Psoas muscle (tissue), 8 donors: Measurements from ENCODE around the gene LUZP2. TPM values are rescaled to one million over a fixed set of nuclear protein-coding genes. Genes with fewer than 3 reads are reported as not detected.

Source experiments
- ATAC-seq, 4 donors: fragments of 200-7000 bp; cut with Tn5 transposase; one replicate each; pipeline ENCODE4 v1.9.1; 2020; ENCODE audit warnings: moderate library complexity in 3 of 4, mild to moderate bottlenecking in 2 of 4
- DNase-seq, 2 donors: peaks; one replicate each; pipeline ENCODE4 v3.0.0-alpha.2; 2020
- H3K27ac ChIP-seq: fragments of 200-600 bp; one replicate; pipeline ENCODE4 v1.8.0; 2022
- H3K27me3 ChIP-seq, 3 donors: fragments of 200-600 bp in 1 of 3; one replicate each; pipeline versions ENCODE4 v1.6.1 to v1.8.0; 2013 to 2022; ENCODE audit warnings: low read length in 2 of 3, mild to moderate bottlenecking in 2 of 3, moderate library complexity in 1 of 3; ENCODE audit not compliant: insufficient read depth in 3 of 3
- H3K36me3 ChIP-seq, 2 donors: fragments of 200-600 bp in 1 of 2; one replicate each; pipeline versions ENCODE4 v1.6.1 to v1.8.0; 2013 to 2022; ENCODE audit warnings: low read depth in 1 of 2, mild to moderate bottlenecking in 1 of 2, moderate library complexity in 1 of 2; ENCODE audit not compliant: insufficient read depth in 1 of 2
- H3K4me1 ChIP-seq: fragments of 200-600 bp; one replicate; pipeline ENCODE4 v1.8.0; 2022
- H3K4me3 ChIP-seq: fragments of 200-600 bp; one replicate; pipeline ENCODE4 v1.8.0; 2022; ENCODE audit warnings: mild to moderate bottlenecking
- H3K9me3 ChIP-seq: fragments of 200-600 bp; one replicate; pipeline ENCODE4 v1.8.0; 2022
- WGBS, 3 donors: extraction: QIAGEN DNeasy Blood & Tissue Kit; methylation state at CpG; one replicate each; pipeline versions ENCODE4 v1.1.6 to v1.1.7; 2013; 5-methylcytosine and 5-hydroxymethylcytosine counted together
- intact Hi-C, 2 donors: fragments of 100-400 bp; cut with DNase I; formaldehyde crosslinking; loops; one replicate each; pipeline versions ENCODE4 v1.11.0 to v1.14.2; 2022
- polyA plus RNA-seq, 3 donors: library from polyadenylated mRNA; stranded (reverse); fragments of 200-250 nt; gene quantifications; one replicate each; pipeline ENCODE4 v1.2.3, GENCODE V29; 2013
- total RNA-seq, 4 donors: library from RNA; stranded (reverse); fragmentation: NEBNext Ultra II Directional in 2 of 4; extraction: Animal tissue kit (Norgen Biotek cat#: 25700) in 2 of 4; gene quantifications; one replicate each; pipeline versions ENCODE4 v1.2.1 to v1.2.4, GENCODE V29; 2021 to 2023
- TF ChIP-seq, protein P1 (sequence below): fragments of 200-600 bp; IDR thresholded peaks from one replicate; pipeline ENCODE4 v1.8.0; 2022; ENCODE audit warnings: antibody characterized with exemption
- donor health status: healthy with polysubstance abuse.
- donor health status: DM: no; HTN: no; CAD: no; lungs with moderate emphysema.
- donor health status: Bipolar disorder and iron deficiency.
- donor health status: healthy.
- donor health status: DM: yes; HTN: yes; CAD: no.
- donor health status: DM: no; HTN: no; CAD: no.
- donor health status: DM: no; HTN: no; CAD: no.
- donor health status: DM: yes; HTN: yes; CAD: no.

LUZP2 gene
- total and polyA plus RNA-seq, 7 donors, result 0.01 TPM; not detected in 5

DNA sequence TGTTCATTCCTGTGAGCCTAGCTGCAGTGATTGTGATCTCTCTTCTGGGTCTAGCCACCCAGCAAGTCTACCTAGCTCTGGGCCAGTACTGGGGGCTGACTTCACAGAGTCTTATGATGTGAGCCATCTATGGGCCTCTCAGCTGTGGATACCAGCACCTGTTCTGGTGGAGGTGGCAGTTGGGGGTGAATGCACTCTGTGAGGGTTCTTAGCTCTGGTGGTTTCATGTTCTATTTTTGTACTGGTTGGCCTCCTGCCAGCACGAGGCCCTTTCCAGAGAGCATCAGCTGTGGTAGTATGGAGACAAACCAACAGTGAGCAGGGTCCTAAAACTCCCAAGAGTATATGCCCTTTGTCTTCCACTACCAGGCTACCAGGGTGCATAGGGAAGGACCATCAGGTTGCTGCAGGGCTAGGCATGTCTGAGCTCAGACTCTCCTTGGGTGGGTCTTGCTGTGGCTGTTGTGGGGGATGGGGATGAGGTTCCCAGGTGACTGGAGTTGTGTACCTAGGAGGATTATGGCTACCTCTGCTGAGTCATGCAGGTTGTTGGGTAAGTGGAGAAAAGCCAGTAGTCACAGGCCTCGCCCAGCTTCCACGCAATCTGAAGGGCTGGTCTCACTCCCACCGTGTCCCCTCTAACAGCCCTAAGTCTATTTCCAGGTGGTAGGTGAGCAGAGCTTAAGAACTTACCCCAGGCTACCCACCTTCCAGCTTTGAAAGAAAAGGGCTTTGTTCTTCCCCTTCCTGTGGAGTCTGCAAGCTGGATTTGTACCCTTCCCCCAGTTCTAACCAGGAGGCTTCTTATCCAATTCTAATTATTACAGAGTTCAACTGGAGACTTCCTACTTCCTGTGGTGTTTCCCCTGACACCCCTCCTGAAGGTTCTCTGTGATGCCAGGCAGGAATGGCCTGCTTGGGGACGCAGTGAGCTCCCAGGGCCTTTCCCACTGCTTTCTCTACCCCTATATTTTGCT lies 250.7 kb downstream of the LUZP2 start:
- DNase-seq (no peak), ATAC-seq (no peak)
- H3K27me3 ChIP-seq, result no peaks in the 10 kb centered on the region
- H3K9me3 ChIP-seq, result no peaks in the 10 kb centered on the region
- WGBS, 3 donors, result 78 to 84% (median 79%) methylated on average over 5 of the region's 5 CpGs
- H3K4me1 ChIP-seq, result no peaks in the 10 kb centered on the region
- intact Hi-C loops, result no loop called here
- no peak overlapping the region for H3K4me3 ChIP-seq
- no peaks in the 10 kb centered on the region for H3K36me3 ChIP-seq
- no peak overlapping the region for H3K27ac ChIP-seq
- TF ChIP-seq, protein P1, sequence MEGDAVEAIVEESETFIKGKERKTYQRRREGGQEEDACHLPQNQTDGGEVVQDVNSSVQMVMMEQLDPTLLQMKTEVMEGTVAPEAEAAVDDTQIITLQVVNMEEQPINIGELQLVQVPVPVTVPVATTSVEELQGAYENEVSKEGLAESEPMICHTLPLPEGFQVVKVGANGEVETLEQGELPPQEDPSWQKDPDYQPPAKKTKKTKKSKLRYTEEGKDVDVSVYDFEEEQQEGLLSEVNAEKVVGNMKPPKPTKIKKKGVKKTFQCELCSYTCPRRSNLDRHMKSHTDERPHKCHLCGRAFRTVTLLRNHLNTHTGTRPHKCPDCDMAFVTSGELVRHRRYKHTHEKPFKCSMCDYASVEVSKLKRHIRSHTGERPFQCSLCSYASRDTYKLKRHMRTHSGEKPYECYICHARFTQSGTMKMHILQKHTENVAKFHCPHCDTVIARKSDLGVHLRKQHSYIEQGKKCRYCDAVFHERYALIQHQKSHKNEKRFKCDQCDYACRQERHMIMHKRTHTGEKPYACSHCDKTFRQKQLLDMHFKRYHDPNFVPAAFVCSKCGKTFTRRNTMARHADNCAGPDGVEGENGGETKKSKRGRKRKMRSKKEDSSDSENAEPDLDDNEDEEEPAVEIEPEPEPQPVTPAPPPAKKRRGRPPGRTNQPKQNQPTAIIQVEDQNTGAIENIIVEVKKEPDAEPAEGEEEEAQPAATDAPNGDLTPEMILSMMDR, result no peak

DNA sequence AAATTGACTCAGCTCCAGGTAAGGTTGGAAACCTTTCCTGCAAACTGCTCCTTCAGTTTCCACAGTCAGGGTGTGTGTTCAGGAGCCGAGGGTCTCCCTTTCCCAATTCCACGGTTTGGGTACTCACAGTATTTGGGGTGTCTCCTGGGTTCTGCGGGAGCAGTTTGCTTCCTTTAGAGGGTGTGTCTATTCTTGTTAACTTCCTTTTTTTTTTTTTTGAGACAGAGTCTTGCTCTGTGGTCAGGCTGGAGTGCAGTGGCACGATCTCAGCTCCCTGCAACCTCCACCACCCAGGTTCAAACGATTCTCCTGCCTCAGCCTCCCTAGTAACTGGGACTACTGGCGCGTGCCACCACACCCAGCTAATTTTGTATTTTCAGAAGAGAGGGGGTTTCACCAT lies 251.4 kb downstream of the LUZP2 start:
- ATAC-seq, result no peak
- TF ChIP-seq, protein P1, result no peak
- Histone ChIP-seq H3K27ac (no peak overlapping the region), H3K4me3 (no peak overlapping the region), H3K36me3 (no peaks in the 10 kb centered on the region), H3K4me1 (no peaks in the 10 kb centered on the region), H3K9me3 (no peaks in the 10 kb centered on the region), H3K27me3 (no peaks in the 10 kb centered on the region)
- WGBS, 3 donors, result 68 to 90% (median 80%) methylated on average over 7 of the region's 7 CpGs
- intact Hi-C loops, result no loop called here
- DNase-seq, result no peak

DNA sequence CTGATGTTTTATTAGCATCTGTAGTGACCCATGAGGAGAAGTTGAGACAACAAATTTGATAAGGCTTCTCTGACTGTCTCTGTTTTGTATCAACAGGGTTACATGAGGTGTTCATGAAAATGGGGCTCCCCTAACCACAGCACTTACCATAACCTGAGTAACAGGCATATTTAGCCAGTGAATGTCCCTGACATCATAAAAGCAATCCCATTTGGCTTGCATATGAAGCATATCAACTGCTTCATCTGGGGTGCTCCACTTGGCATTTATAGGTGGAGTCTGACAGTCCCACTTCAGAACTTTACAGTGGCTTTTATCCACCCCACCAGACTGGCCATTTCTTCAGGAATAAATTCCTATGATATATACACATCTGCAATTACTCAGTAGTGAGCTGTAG lies 257.6 kb downstream of the LUZP2 start:
- intact Hi-C loops, result no loop called here
- no peaks in the 10 kb centered on the region for H3K4me1 ChIP-seq
- H3K27ac ChIP-seq, result no peak overlapping the region

GRCh38 chr11:24755260-24755839 lies 258.5 kb downstream of the LUZP2 start:
- no peak for ATAC-seq
- H3K4me1 ChIP-seq, result no peaks in the 10 kb centered on the region
- no peaks in the 10 kb centered on the region for H3K27me3 ChIP-seq
- H3K36me3 ChIP-seq, result no peaks in the 10 kb centered on the region
- 84 to 87% (median 86%) methylated on average over 7 of the region's 7 CpGs for WGBS, 3 donors
- H3K9me3 ChIP-seq, result no peaks in the 10 kb centered on the region
- no peak overlapping the region for H3K27ac ChIP-seq
- intact Hi-C loops, result no loop called here
- TF ChIP-seq, protein P1, result no peak
- DNase-seq, result no peak
- H3K4me3 ChIP-seq, result no peak overlapping the region

More for the DNA sequence above, 257.6 kb downstream of the LUZP2 start:
- TF ChIP-seq, protein P1, result no peak
- no peak for ATAC-seq
- Histone ChIP-seq H3K27me3 (no peaks in the 10 kb centered on the region), H3K4me3 (no peak overlapping the region), H3K9me3 (no peaks in the 10 kb centered on the region), H3K36me3 (no peaks in the 10 kb centered on the region)
- DNase-seq, result no peak
